ENCODE measurements around the gene AFAP1L2. TPM values are rescaled to one million over a fixed set of nuclear protein-coding genes. Genes with fewer than 3 reads are reported as not detected.

AFAP1L2 gene
- total RNA-seq, 2 donors from 2014 or later: 5.8 to 6.3 TPM

GRCh38 chr10:114363745-114364454, 40.4 kb downstream of the AFAP1L2 start:
- no peaks in the 10 kb centered on the region for H3K9me3 ChIP-seq
- TF ChIP-seq CTCF (IDR thresholded peaks at IDR 0.05): no peak

GRCh38 chr10:114362826-114363355, 41.4 kb downstream of the AFAP1L2 start:
- Histone ChIP-seq H3K27ac (no peak overlapping the region), H3K9me3 (no peaks in the 10 kb centered on the region), H3K4me1 (peaks cover 0 to 9% of the 10 kb centered on the region in 2 donors), H3K27me3 (no peaks in the 10 kb centered on the region), H3K4me3 (no peak overlapping the region), H3K36me3 (no peaks in the 10 kb centered on the region)
- TF ChIP-seq CTCF (IDR thresholded peaks at IDR 0.05): no peak
- DNase-seq (ENCODE audit: low spot score): no peak

More at GRCh38 chr10:114363745-114364454, 40.4 kb downstream of the AFAP1L2 start:
- Histone ChIP-seq H3K4me3 (no peak overlapping the region), H3K27ac (no peak overlapping the region), H3K36me3 (no peaks in the 10 kb centered on the region), H3K4me1 (peaks cover 0 to 12% of the 10 kb centered on the region in 2 donors), H3K27me3 (no peaks in the 10 kb centered on the region)
- DNase-seq (ENCODE audit: low spot score): no peak

GRCh38 chr10:114359953-114360345, 44.4 kb downstream of the AFAP1L2 start:
- Histone ChIP-seq H3K27me3 (no peaks in the 10 kb centered on the region), H3K4me3 (no peak overlapping the region), H3K27ac (no peak overlapping the region), H3K9me3 (no peaks in the 10 kb centered on the region), H3K4me1 (peaks cover 0 to 8% of the 10 kb centered on the region in 2 donors), H3K36me3 (no peaks in the 10 kb centered on the region)
- no peak for TF ChIP-seq CTCF (IDR thresholded peaks at IDR 0.05)
- DNase-seq (ENCODE audit: low spot score): no peak

GRCh38 chr10:114359041-114359952, 45.0 kb downstream of the AFAP1L2 start:
- Histone ChIP-seq H3K9me3 (no peaks in the 10 kb centered on the region), H3K4me1 (peaks cover 0 to 8% of the 10 kb centered on the region in 2 donors), H3K36me3 (no peaks in the 10 kb centered on the region), H3K27ac (no peak overlapping the region), H3K27me3 (no peaks in the 10 kb centered on the region), H3K4me3 (no peak overlapping the region)
- TF ChIP-seq CTCF (IDR thresholded peaks at IDR 0.05): no peak
- DNase-seq (ENCODE audit: low spot score): no peak

- no peaks in the 10 kb centered on the region for H3K9me3 ChIP-seq
- DNase-seq (ENCODE audit: low spot score): no peak
- no peak overlapping the region for H3K27ac ChIP-seq
- no peak for TF ChIP-seq CTCF (IDR thresholded peaks at IDR 0.05)
- H3K4me1 ChIP-seq: peaks cover 0 to 8% of the 10 kb centered on the region in 2 donors
- no peaks in the 10 kb centered on the region for H3K27me3 ChIP-seq
- H3K36me3 ChIP-seq: no peaks in the 10 kb centered on the region
- no peak overlapping the region for H3K4me3 ChIP-seq
Observed at GRCh38 chr10:114357515-114357996, 46.7 kb downstream of the AFAP1L2 start.

All from right atrium auricular region (tissue), 2 donors.